ENCODE measurements around the gene VPS26C. TPM values are rescaled to one million over a fixed set of nuclear protein-coding genes. Genes with fewer than 3 reads are reported as not detected.

VPS26C gene
- total and polyA plus RNA-seq, 12 donors, result 14.3 to 94.8 (median 58.7) TPM

- Histone ChIP-seq H3K4me3 (no peak overlapping the region), H3K27me3 (no peaks in the 10 kb centered on the region), H3K36me3 (replicated peaks in 1 of 2) (peaks cover 0 to 57% of the 10 kb centered on the region in 2 donors), H3K27ac (no peak overlapping the region), H3K4me1 (replicated peaks in 1 of 2) (no peaks in the 10 kb centered on the region), H3K9me3 (replicated peaks in 1 of 3) (no peaks in the 10 kb centered on the region)
- intact Hi-C loops (cut with DNase I), result no loop called here
- no peak for TF ChIP-seq CTCF (IDR thresholded peaks at IDR 0.05)
- no peak for TF ChIP-seq POLR2A (IDR thresholded peaks at IDR 0.05)
- WGBS, 4 donors, result 90 to 96% (median 93%) methylated on average over 10 to 16 of the region's 16 CpGs
- DNase-seq, result peak in 1 of 7 donors; percentile 33
Measured at GRCh38 chr21:37231671-37232070, 35.5 kb downstream of the VPS26C start.

GRCh38 chr21:37231249-37231645 lies 35.9 kb downstream of the VPS26C start:
- intact Hi-C loops (cut with DNase I), result no loop called here
- H3K4me1 ChIP-seq (replicated peaks in 1 of 2), result no peaks in the 10 kb centered on the region
- H3K27me3 ChIP-seq, result no peaks in the 10 kb centered on the region
- H3K9me3 ChIP-seq (replicated peaks in 1 of 3), result no peaks in the 10 kb centered on the region
- WGBS, 4 donors, result 78 to 83% (median 82%) methylated on average over 12 of the region's 12 CpGs
- H3K27ac ChIP-seq, result no peak overlapping the region
- H3K36me3 ChIP-seq (replicated peaks in 1 of 2), result peaks cover 0 to 62% of the 10 kb centered on the region in 2 donors
- DNase-seq, result peak in 1 of 7 donors; percentile 38
- H3K4me3 ChIP-seq, result no peak overlapping the region
- TF ChIP-seq CTCF (IDR thresholded peaks at IDR 0.05) (no peak), POLR2A (IDR thresholded peaks at IDR 0.05) (no peak)

- Histone ChIP-seq H3K9me3 (replicated peaks in 1 of 3) (no peaks in the 10 kb centered on the region), H3K4me3 (no peak overlapping the region), H3K4me1 (replicated peaks in 1 of 2) (no peaks in the 10 kb centered on the region), H3K36me3 (replicated peaks in 1 of 2) (peaks cover 0 to 67% of the 10 kb centered on the region in 2 donors), H3K27me3 (no peaks in the 10 kb centered on the region), H3K27ac (no peak overlapping the region)
- DNase-seq, result peak in 1 of 7 donors; percentile 47
- intact Hi-C loops (cut with DNase I), result no loop called here
- TF ChIP-seq CTCF (IDR thresholded peaks at IDR 0.05) (no peak), POLR2A (IDR thresholded peaks at IDR 0.05) (no peak)
- WGBS, 4 donors, result 89 to 96% (median 92%) methylated on average over 22 to 23 of the region's 23 CpGs
Measured at GRCh38 chr21:37230632-37231248, 36.4 kb downstream of the VPS26C start.

GRCh38 chr21:37228003-37228400 lies 39.1 kb downstream of the VPS26C start:
- 98 to 100% (median 99%) methylated on average over 10 to 16 of the region's 16 CpGs for WGBS, 4 donors
- intact Hi-C loops (cut with DNase I), result no loop called here
- H3K36me3 ChIP-seq (replicated peaks in 1 of 2), result peaks cover 0 to 82% of the 10 kb centered on the region in 2 donors

More at GRCh38 chr21:37228003-37228400, 39.1 kb downstream of the VPS26C start:
- Histone ChIP-seq H3K27ac (no peak overlapping the region), H3K9me3 (replicated peaks in 1 of 3) (no peaks in the 10 kb centered on the region), H3K4me3 (no peak overlapping the region), H3K4me1 (replicated peaks in 1 of 2) (no peaks in the 10 kb centered on the region), H3K27me3 (no peaks in the 10 kb centered on the region)
- TF ChIP-seq POLR2A (IDR thresholded peaks at IDR 0.05), result no peak
- no peak for TF ChIP-seq CTCF (IDR thresholded peaks at IDR 0.05)
- peak in 2 of 7 donors; percentile 17 to 35 for DNase-seq
